Measurements from ENCODE around the gene SKP1.
"Not testable (repeated sequence)": the region's sequence is repeated elsewhere in the genome, so short reads cannot be mapped to it uniquely, and the experiment has no call there.

Gene SKP1

GRCh38 chr5:134174841-134175839, 1.6 kb downstream of the SKP1 start:
- TF ChIP-seq ZFX (IDR thresholded peaks at IDR 0.05; ENCODE audit: borderline replicate concordance) (no peak), CTCF (IDR thresholded peaks at IDR 0.05) (no peak)
- H3K27ac ChIP-seq, result peak overlapping the region; percentile 94

GRCh38 chr5:134171972-134172371, 4.8 kb downstream of the SKP1 start:
- no peak for TF ChIP-seq ZFX (IDR thresholded peaks at IDR 0.05; ENCODE audit: borderline replicate concordance)
- peak; percentile 87 for TF ChIP-seq CTCF (IDR thresholded peaks at IDR 0.05)
- no peak overlapping the region for H3K27ac ChIP-seq

- TF ChIP-seq ZFX (IDR thresholded peaks at IDR 0.05; ENCODE audit: borderline replicate concordance), result no peak
- no peak for TF ChIP-seq CTCF (IDR thresholded peaks at IDR 0.05)
- no peak overlapping the region for H3K27ac ChIP-seq
Measured at GRCh38 chr5:134162592-134162991, 14.2 kb downstream of the SKP1 start.

GRCh38 chr5:134161513-134162395, 15.0 kb downstream of the SKP1 start:
- TF ChIP-seq ZFX (IDR thresholded peaks at IDR 0.05; ENCODE audit: borderline replicate concordance) (no peak), CTCF (IDR thresholded peaks at IDR 0.05) (no peak)
- H3K27ac ChIP-seq, result no peak overlapping the region

GRCh38 chr5:134153657-134154056, 23.1 kb downstream of the SKP1 start:
- no peak for TF ChIP-seq CTCF (IDR thresholded peaks at IDR 0.05)
- no peak for TF ChIP-seq ZFX (IDR thresholded peaks at IDR 0.05; ENCODE audit: borderline replicate concordance)

GRCh38 chr5:134153241-134153640, 23.5 kb downstream of the SKP1 start:
- H3K27ac ChIP-seq, result no peak overlapping the region
- no peak for TF ChIP-seq CTCF (IDR thresholded peaks at IDR 0.05)
- TF ChIP-seq ZFX (IDR thresholded peaks at IDR 0.05; ENCODE audit: borderline replicate concordance), result no peak

More at GRCh38 chr5:134153657-134154056, 23.1 kb downstream of the SKP1 start:
- H3K27ac ChIP-seq, result no peak overlapping the region

GRCh38 chr5:134152173-134152832, 24.4 kb downstream of the SKP1 start:
- H3K27ac ChIP-seq, result not testable (repeated sequence)
